Embryonic facial prominence (tissue), 1 donor: ENCODE data around the gene PPP1R12A.
"Not testable (repeated sequence)": the region's sequence is repeated elsewhere in the genome, so short reads cannot be mapped to it uniquely, and the experiment has no call there.

ENCODE experiments used
- DNase-seq: peaks from one replicate; pipeline ENCODE4 v3.0.0-alpha.2; 2016; ENCODE audit errors: extremely low spot score

Gene PPP1R12A

DNA sequence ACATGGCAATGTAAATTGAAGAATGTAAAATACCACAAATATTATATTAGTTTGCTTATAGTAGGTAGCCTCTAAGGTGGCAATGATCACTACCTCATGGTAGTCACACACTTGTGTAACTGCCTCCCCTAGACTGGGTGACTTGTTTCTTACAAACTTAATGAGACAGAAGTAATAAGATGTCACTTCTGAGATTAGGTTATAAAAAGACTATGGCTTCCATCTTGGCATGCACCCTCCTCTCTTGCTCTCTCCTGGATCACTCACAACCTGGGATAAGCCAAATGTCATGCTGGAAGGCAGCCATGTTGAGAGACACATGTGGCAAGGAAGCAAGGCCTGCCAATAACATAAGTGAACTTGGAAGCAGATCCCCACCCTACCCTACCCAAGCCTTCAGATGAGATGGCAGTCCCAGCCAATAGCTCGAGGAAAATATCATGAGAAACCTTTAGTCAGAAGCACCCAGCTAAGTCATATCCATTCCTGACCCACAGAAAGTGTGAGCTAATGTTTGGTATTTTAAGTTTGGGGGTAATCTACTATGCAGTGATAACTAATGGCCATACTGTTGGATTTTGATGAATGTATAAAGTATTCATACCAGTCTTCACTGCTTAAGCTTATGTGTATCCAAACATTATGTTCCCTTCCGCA is 43.3 kb downstream of the PPP1R12A start:
- no peak for DNase-seq

DNA sequence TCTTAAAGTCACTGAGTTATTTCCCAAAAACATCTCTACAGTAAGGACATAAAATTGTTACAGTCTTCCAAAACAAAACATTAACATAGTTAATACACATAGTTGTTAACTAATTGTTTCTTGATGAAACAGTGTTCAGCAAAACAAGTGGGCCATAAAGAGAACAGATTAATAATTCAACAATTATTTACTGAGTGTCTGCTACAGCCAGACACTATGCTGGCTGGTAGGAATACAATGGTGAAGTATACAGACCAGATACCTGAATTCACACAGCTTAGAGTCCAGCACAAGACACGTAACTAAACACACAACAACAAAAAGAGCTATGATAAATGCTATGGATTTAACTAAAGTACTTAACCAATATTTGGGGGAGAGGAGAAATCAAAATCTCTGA is 47.0 kb downstream of the PPP1R12A start:
- DNase-seq = no peak

DNA sequence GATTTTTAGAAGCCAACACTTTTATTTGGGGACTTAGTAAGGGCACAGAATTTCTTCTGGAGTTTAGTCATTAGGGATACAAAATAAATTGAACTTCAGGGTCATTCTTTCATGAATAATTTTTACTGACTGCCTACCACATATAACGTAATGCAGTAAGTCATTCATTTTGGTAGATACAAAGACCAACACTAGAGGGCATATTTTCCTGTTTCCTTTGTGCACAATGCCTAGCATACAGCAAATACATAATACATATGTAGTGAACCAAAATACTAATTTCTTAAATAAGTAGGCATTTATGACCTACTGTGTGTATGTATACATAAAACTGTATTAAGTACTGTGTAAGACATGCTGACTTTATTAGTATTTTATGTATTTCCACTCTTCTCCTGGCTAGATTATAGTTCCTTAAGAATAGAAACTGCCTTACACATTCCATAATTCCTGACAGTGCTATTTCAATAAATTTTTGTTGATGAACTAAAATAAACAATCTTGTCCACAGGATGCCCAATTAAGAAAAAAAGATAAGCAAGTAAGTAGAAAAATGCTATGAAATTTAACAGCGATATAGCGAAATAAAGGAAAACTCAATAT is 47.9 kb downstream of the PPP1R12A start:
- no peak for DNase-seq

DNA sequence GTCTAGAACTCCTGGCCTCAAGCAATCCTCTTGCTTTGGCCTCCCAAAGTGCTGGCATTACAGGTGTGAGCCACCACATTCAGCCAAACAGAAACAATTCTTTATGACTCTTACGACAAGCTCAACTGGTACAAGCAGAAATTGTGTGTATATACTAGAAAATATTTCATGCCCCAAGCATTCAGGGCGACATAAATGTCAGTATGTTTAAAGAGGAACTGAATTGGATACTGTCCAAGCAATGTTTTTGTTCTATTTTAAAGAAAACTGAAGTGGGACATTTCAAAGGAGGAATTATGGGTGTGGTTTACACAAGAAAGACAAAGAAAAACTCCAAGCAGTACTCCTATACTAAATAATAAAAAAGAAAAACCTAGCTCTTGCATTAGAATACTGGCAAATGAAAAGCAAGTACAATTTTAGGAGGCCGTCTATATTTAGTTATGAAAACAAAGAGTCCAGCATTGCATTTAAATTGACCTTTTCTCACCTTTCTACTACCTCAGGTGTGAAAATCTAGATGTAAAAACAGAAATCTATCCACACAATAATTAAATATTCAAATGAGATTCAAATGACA is 48.9 kb downstream of the PPP1R12A start:
- no peak for DNase-seq

DNA sequence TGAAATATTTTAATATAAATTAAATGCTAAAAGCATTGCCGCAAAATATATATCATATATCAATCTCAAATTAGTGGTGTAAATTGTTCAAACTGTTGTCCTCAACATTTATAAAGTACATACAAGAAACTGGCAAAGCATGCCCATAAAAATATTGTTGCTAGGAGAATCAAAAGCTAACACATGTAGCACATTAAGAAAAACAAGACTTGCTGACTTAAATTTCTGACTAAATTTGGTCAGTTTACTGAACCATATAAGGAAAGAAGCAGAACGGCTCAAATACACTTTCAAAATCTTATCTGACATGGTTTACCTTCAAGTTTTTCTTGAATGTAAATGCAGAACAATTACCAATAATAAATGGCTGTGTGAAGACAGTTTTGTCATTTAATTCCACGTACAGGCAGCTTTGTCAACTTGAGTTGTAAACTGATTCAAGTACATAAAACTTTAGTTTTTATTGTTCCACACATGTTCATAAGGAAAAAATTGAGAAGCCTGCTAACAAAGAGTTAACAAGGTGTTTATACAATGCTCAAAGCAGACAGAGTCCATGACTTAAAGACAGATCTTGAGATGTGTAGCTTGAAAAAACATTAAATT is 50.4 kb downstream of the PPP1R12A start:
- no peak for DNase-seq

DNA sequence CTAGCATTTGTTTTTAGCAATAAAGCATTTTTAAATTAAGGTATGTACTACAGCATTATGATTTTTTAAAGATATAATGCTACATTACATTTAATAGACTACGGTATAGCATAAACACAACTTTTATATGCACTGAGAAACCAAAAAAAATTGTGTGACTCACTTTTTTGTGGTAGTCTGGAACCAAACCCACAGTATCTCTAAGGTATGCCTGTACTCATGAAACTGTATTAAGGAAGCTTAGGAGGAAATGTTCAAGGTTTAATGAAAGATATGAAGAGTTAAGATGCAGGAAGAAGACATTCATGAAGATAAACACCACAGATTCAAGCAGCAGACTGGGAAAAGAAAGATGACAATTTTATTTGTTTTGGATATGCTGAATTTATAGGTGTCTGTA is 51.7 kb downstream of the PPP1R12A start:
- DNase-seq = no peak

DNA sequence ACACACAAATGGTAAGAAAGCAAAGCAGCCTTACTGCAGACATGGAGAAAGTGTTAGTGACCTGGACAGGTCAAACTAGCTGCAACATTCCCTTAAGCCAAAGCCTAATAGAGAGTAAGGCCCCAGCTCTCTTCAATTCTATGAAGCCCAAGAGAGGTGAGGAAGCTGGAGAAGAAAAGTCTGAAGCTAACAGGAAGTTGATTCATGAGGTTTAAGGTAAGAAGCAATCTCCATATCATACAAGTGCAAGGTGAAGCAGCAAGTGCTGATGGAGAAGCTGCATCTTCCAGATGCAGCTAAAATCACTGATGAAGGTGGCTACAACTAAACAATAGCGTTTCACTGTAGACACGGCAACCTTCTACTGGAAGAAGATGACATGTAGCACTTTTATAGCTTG is 53.5 kb downstream of the PPP1R12A start:
- DNase-seq = no peak

DNA sequence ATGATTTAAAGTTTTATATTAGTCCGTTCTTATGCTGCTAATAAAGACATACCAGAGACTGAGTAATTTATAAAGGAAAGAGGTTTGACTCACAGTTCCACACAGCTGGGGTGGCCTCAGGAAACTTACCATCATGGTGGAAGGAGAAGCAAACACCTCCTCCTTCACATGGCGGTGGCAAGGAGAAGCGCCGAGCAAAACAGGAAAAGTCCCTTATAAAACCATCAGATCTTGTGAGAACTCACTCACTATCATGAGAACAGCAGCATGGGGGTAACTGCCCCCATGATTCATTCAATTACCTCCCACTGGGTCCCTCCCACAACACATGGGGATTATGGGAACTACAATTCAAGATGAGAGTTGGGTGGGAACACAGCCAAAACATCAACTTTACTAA is 56.4 kb downstream of the PPP1R12A start:
- not testable (repeated sequence) for DNase-seq

DNA sequence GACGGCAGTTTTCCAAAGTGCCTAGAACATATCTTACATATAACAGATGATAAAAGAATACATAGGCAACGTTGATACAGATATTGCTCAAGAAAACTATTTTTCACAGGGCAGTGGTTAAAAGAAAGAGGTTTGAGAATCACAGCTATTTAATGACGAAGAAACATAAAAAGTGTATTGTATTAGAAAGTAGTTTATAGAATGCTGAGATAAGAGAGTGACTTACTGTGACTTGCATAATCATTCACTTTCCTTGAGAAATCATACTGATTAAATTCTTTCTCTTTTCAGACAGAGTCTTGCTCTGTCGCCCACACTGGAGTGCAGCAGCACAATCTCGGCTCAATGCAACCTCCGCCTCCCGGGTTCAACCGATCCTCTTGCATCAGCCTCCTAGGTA is 57.7 kb downstream of the PPP1R12A start:
- DNase-seq = no peak

DNA sequence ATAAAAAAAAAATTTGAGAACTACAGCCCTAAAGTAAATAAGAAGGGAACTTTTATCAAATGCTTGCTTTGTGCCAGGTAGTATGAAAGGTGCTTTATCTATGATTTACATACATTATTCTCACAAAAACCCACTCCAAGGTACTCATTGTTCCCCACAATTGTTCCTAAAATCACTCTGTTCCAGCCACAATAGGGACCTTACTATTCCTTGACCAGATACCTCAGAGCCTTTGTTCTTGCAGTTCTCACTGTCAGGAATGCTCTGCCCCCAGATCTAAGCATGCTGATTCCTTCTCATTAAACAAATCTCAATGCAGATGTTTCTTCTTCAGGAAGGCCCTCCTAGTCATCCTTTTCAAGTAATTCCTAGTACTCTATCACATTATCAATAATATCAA is 60.2 kb downstream of the PPP1R12A start:
- DNase-seq = no peak

DNA sequence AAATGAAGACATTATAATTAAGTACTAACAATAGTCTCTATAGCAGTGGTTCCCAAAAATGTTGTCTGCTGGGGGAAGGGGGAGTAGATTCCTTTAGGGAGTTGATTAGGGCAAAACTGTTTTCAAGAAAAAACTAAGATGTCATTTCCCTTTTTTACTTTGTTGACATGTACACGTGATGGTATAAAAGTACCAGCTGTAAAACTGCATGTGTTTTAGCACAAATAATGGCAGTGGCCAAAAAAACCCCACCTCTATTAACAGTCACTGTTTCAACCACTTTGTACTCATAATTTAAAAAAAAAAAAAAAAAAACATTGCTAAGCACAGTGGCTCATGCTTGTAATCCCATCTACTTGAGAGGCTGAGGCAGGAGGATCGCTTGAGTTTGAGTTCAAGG is 61.7 kb downstream of the PPP1R12A start:
- no peak for DNase-seq

DNA sequence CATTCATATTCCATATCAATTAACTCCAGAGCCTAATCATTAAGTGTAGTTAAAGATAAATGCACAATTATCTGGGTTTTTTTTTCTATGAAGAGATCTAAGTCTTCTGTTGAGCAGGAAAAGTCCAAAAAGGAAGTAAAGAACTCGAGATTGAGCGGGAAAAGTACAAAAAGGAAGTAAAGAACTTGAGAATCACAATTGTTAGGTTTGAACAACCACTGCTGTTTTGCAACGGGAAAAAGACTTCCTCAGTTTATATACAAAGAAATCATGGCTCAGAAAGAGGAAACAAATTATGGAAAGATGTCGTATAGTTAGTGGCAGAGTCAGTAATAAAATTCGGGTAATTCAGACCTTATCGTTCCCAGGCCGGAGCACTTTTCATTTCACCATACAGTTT is 63.3 kb downstream of the PPP1R12A start:
- no peak for DNase-seq

DNA sequence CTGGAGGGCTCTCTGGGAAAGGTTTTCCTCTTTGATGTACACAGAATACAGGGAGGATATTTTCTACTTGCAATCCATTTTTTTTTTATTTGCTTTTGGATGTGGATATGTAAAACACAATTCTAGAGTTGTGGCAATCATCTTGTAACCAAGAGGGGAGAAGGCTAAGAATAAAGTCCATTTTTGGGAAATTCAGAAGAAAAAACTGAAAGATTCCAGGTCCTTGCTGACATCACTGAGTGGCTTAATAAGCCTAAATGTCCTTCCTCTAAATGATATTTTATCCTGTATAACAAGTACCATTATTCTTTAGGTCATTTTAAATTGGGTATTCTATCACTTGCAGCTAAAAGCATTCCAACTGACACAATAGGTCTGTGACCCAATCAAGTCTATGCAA is 64.0 kb downstream of the PPP1R12A start:
- DNase-seq = no peak

DNA sequence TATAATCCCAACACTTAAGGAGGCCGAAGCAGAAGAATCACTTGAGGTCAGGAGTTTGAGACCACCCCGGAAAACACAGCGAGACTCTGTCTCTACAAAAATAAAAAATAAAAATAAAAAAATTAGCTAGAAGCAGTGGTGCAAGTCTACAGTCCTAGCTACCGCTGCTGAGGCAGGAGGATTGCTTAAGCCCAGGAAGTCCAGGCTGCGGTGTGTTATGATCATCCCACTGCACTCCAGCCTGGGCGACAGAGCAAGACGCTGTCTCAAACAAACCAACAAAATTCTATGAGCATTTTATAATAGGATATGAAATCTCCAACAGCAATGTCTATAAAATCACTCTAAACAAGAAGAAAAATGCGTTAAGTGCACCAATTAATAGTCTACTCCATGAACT is 75.3 kb downstream of the PPP1R12A start:
- no peak for DNase-seq

DNA sequence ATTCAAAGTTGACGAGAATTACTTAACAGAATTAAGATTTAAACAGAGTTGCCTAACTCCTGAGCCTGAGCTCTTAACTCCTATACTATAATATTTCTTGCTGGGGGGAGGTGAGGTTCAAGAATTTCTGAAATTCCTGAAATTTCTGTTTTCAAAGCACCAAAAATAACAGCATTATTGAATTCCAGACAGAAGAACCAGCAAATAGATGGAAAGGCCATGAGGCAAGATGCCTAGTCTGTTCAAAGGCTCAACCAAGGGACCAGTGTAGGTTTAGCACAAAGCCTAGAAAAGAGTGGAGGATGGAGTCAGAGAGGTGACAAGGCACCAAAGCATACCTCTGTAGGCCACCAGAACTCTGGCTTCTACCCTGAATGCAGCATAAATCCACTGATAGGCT is 76.4 kb downstream of the PPP1R12A start:
- no peak for DNase-seq

DNA sequence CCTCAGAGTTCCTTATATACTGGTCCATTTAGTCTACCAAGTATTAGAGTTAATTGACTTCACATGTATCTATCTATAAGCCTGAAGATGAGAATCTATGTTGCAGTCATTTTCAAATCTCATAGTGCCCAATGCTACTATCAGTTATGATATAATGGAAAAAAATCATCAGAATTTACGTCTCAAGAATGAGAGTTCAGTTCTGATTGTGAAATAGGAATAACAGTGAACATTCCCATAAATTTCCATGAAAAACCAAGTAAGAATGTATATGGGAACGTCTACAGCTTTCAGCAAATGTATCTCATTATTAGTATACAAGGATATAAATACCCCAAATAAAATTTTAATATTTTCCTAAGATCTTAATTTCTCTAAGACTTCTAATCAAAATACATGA is 77.2 kb downstream of the PPP1R12A start:
- DNase-seq = no peak

DNA sequence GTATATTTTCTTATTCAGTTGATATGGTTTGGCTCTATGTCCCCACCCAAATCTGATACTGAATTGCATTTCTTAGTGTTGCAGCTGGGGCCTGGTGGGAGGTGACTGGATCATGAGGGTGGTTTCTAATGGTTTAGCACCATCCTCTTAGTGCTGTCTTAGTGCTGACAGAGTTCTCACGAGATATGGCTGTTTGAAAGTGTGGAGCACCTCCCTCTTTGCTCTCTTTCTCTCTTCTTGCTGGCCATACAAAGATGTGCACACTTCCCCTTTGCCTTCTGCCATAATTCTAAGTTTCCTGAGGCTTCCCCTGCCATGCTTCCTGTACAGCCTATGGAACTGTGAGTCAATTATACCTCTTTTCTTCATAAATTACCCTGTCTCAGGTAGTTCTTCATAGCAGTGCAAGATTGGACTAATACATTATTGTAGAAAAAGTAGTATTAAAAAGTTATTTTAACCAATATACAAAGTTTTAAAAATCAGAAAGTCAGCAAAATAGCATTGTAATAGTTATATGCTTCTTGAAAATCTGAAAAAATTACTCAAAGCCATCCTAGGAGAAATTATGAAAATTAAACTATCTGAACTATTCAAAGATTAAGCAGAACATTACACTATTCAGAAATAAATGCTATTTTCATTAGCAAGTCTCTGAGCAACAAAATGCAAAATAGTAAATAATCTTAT is 84.1 kb downstream of the PPP1R12A start:
- no peak for DNase-seq

DNA sequence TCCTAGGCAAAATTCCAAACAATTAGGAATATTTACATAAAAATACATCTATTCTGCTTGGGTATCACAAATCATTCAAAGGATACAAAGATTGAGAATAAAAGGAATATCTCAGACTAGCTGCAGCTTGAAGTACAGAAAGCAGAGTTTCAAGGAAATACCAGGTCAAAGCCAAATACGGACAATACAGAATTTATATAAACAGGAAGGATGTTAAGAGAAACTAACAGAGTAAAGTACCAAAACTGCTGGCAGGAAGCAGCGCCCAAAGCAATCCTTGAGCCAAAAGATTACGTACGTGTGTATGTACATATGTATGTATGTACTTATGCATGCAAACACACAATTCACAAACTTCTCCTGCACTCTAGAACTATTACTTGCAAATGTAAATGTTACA is 86.6 kb downstream of the PPP1R12A start:
- DNase-seq = no peak

DNA sequence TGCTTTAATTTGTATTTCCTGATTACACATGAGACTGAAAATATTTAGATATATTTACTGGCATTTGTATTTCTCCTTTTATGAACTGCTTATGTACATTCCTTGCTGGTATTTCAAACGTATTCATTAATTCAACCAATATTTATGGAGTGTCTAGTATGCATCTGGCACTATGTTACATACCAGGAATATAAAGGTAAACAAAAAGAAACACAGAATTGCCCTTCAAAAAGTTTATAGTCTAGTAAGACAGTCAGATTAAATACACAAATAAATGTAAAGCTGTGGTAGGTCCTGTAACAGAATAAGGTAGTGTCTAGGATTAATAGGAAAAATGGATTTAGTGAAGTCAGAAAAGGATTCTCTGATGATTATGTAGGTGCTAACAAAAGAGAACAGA is 87.5 kb downstream of the PPP1R12A start:
- no peak for DNase-seq

DNA sequence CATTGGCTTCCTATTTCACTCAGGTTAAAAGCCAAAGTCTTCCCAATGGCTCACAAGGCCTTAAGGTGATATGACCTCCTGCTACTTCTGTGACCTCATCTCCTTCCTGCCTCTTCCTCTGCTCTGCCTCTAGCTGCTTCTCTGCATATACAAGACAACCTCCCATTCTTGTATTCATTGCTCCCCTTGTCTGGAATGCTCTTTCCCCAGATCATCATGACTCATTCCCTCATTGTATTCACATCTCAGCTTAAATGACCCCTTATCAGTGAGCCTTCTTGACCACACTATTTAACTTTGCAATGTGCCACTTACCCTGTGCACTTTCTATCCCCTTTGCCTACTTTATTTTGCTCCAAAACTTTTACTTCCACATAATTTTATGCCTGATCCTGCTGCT is 90.2 kb downstream of the PPP1R12A start:
- DNase-seq = no peak

DNA sequence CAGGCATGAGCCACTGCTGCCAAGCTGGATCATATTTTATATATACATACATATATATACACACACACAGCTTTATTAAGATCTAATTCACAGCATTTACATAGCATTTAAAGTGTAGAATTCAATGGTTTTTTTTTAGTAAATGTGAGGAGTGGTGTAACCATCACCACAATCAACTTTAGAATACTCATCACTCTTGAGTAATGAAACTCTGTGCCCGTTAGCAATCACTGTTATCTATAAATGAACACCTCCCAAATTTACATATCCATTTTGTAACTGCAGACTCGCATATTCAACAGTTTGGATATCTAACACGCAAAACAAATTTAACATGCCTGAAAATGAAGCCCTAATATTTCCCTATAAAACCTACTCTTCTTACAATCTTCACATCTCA is 90.9 kb downstream of the PPP1R12A start:
- DNase-seq = no peak

DNA sequence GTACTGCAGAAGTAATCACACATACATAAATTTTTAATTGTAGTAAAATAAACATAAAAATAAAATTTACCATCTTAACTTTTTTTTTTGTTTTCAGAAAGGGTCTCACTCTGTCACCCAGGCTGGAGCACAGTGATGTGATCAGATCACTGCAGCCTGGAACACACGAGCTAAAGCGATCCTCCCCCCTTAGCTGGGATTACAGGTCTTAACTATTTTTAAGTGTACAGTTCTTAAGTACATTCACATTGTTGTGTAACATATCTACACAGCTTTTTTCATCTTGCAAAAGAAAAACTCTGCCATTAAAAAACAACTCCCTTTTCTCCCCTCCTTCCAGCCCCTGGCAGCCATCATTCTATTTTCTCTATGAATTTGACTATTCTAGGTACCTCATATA is 92.3 kb downstream of the PPP1R12A start:
- DNase-seq = no peak

DNA sequence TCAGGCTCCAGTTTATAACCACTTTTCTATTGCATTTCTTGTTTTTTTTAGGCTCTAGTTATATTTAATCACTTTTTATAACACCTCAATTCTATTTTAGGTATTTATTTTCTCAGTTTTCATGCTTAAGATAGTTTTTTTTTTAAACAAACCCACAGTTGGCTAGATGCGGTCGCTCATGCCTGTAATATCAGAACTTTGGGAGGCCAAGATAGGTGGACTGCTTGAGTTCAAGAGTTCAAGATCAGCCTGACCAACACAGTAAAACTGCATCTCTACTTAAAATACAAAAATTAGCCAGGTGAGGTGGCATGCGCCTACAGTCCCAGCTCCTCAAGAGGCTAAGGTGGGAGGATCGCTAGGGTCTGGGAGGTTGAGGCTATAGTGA is 93.0 kb downstream of the PPP1R12A start:
- no peak for DNase-seq
